DMS79 (cell line): ENCODE measurements around the gene PRSS33.

Source experiments
- DNase-seq: peaks from one replicate; lab custom pipeline; 2025; lab: John Stamatoyannopoulos, UW

The PRSS33 gene

GRCh38 chr16:2777231-2777902, 10.0 kb downstream of the PRSS33 start, which contains the start of gene ELOB:
ELOB (minus strand) TSS chr16:2777280; CDS start chr16:2777239, 41 bp downstream.
- DNase-seq, result peak; percentile 66

DNA sequence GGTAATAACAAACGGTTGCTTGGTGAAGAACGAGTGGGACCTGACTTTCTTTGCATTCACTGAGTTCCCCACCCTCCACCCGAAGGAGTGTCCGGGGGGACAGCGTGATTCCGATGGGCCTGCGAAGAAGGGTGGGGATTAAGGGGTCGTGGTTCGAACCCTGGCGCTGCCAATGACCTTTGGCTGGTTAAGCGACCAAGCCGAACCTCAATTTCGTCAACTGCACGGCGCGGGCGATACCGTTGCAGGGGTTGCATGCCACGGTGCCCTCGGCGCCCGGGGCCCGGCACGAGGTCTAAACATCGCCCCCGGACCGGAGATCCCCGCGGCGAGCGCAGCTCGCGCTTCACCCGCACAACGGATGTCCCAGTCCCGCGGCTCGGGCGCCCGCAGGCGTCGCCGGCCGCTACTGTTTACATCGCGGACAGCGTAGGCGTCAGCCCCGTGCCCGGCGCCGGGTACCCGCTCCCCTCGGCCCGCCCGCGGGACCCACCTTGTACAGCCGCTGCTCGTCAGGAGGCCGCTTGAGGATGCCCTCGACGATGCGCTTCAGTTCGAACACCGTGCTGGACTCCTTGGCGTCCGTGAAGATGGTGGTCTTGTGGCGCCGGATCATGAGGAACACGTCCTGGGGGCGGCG, 10.7 kb downstream of the PRSS33 start:
- DNase-seq, result no peak

DNA sequence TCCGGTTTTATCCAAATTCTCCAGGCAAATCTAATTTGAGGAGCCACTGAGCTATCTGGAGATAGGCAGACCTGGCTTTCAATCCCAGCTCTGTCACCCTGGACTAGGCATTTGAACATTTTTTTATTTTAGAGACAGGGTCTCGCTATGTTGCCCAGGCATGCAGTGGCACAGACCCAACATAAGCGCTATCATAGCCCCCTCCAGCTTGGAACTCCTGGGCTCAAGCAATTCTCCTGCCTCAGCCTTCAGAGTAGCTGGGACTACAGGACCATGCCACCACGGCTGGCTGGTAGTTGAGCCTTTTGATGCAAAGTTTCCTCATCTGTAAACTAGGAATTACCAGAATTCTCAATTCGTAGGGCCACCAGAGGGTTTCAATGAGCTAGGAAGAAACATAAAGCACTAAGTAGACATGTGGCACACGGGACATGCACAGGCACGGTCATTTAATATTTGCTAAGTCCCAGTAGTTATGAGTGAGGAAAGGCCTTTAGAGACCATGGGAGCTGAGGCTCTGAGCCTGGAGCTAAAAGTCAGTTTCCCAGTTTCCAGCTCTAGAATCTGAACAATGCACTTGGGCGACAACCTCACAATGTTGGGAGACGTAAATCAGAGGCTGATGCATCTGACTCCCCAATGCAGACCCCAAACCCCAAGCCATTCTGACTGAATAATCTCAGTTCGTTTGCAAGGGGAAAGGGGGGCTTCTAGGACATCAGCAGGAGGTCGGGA, 11.4 kb downstream of the PRSS33 start:
- DNase-seq, result no peak

DNA sequence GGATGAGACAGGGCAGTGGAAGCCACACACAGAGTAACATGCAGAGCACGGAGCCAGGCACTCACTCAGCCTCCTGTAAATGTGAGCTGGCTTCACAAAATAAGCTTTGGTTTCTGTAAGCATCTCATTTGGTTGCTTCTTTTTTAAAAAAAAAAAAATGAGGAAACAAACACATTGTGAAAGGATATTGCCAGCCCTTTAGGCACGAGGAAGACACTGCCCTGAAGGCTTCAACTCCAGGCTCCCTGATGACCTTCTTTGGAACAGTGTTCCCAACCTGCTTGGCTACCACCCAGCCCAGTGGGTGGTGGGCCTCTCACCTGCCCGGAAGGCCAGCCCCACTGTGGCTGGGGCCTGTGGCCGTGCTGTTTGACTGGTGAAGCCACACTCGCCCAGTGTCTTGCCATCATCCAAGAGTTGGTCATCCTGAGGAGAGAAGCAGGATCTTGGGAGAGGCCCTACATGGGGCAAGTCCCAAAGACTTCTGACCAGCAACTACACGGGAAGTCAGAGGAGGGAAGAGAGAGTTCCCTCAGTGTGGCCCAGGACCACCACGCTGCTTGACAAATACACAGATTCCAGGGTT, 12.1 kb downstream of the PRSS33 start:
- no peak for DNase-seq

- DNase-seq, result no peak
These were observed 13.0 kb downstream of the PRSS33 start for GRCh38 chr16:2774161-2774891.

- DNase-seq, result no peak
These were observed 14.0 kb downstream of the PRSS33 start for GRCh38 chr16:2773188-2773968.

- DNase-seq, result no peak
These were observed 15.6 kb downstream of the PRSS33 start for GRCh38 chr16:2771496-2772402.

DNA sequence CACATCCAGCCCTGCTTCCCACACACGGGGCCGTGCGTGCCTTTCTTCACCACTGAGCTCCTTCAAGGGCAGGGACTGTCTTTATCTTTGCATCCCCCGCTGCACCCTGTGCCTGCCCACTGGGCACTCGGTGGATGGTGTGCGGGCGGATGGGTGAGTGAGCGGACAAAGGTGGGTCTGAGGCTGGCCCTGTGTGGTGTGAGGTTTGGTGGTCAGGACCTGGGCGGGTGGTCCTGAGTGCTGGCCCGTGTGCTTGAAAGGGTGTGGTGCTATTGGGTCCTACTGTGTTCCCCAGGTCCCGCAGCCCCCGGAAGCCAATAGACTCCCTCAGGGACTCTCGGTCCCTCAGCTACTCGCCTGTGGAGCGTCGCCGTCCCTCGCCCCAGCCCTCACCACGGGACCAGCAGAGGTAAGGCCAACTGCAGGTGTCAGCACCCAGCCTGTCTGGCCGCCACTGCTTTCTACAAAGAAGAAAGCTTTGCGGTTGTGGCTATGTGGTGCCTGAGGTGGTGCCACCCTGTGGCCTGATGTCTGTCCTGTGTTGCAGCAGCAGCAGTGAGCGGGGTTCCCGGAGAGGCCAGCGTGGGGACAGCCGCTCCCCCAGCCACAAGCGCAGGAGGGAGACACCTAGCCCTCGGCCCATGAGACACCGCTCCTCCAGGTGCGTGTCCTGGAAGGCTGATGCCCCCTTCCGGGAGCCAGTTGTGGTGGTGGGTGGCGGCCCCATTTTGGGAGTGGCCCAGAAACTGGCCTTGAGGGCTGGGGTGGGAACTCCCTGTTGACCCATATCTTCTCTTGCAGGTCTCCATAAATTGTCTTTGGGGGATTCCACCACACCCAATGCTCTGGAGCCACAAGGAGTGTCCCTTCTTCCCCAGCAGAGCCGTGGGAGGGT, 17.1 kb downstream of the PRSS33 start:
- no peak for DNase-seq

DNA sequence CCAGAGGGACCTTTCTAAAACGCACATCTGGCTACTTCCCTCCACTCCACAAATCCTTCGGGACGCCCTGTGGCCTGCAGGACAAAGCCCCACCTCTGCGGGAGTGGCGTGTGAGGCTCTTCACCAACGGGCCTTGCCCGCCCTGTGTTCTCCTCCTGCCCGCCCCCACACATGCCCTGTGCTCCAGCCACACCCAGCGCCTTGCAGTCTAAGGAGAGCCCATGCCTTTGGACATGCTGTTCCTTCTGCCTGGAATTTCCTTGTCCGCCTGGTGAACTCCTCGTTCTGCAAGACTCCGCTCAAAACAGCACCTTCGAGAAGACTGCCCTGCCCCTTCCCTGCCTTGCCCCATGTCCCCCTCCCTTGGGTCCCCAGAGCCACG, 17.7 kb downstream of the PRSS33 start:
- no peak for DNase-seq

- DNase-seq, result no peak
These were observed 18.2 kb downstream of the PRSS33 start for GRCh38 chr16:2769100-2769529.

GRCh38 chr16:2768403-2769089, 18.8 kb downstream of the PRSS33 start:
- DNase-seq, result no peak

- DNase-seq, result no peak
These were observed 19.5 kb downstream of the PRSS33 start for GRCh38 chr16:2767891-2768290.

DNA sequence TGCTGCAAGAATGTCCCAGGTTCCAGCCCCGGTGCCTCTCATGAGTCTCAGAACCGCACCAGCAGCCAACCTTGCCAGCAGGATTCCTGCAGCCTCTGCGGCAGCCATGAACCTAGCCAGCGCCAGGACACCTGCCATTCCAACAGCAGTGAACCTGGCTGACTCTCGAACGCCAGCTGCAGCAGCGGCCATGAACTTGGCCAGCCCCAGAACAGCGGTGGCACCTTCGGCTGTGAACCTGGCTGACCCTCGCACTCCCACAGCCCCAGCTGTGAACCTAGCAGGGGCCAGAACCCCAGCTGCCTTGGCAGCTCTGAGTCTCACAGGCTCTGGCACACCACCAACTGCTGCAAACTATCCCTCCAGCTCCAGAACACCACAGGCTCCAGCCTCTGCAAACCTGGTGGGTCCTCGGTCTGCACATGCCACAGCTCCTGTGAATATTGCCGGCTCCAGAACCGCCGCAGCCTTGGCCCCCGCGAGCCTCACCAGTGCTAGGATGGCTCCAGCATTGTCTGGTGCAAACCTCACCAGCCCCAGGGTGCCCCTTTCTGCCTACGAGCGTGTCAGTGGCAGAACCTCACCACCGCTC, 20.1 kb downstream of the PRSS33 start:
- no peak for DNase-seq

DNA sequence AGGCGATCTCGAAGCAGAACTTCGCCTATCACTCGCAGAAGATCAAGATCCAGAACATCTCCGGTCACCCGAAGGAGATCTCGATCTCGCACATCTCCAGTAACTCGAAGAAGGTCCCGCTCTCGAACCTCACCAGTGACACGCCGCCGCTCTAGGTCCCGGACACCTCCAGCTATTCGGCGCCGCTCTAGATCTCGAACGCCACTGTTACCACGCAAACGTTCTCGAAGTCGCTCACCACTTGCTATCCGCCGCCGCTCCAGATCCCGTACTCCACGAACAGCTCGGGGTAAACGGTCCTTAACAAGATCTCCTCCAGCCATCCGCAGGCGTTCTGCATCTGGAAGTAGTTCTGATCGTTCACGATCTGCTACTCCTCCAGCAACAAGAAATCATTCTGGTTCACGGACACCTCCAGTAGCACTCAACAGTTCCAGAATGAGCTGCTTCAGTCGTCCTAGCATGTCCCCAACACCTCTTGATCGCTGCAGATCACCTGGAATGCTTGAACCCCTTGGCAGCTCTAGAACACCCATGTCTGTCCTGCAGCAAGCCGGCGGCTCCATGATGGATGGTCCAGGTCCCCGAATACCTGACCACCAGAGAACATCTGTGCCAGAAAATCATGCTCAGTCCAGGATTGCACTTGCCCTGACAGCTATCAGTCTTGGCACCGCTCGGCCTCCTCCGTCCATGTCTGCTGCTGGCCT, 20.8 kb downstream of the PRSS33 start:
- no peak for DNase-seq

GRCh38 chr16:2765462-2766404, 21.6 kb downstream of the PRSS33 start:
- no peak for DNase-seq

DNA sequence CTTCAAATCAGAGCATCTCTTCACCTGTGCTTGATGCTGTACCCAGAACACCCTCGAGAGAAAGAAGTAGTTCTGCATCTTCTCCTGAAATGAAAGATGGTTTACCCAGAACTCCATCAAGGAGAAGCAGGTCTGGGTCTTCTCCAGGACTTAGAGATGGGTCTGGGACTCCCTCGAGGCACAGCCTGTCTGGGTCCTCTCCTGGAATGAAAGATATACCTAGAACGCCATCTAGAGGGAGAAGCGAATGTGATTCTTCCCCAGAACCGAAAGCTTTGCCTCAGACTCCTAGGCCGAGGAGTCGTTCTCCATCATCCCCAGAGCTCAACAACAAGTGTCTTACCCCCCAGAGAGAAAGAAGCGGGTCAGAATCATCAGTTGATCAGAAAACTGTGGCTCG, 22.6 kb downstream of the PRSS33 start:
- no peak for DNase-seq
